HG03442 (cell line): ENCODE data around the gene OTOS.

ENCODE experiments used
- ATAC-seq: cut with Tn5 transposase; IDR thresholded peaks from one replicate; pipeline ENCODE4 v1.9.1; 2021; ENCODE audit warnings: mild to moderate bottlenecking, moderate library complexity; ENCODE audit not compliant: unreplicated experiment

OTOS gene

GRCh38 chr2:240137596-240138253, 2.7 kb downstream of the OTOS start:
- ATAC-seq: no peak

DNA sequence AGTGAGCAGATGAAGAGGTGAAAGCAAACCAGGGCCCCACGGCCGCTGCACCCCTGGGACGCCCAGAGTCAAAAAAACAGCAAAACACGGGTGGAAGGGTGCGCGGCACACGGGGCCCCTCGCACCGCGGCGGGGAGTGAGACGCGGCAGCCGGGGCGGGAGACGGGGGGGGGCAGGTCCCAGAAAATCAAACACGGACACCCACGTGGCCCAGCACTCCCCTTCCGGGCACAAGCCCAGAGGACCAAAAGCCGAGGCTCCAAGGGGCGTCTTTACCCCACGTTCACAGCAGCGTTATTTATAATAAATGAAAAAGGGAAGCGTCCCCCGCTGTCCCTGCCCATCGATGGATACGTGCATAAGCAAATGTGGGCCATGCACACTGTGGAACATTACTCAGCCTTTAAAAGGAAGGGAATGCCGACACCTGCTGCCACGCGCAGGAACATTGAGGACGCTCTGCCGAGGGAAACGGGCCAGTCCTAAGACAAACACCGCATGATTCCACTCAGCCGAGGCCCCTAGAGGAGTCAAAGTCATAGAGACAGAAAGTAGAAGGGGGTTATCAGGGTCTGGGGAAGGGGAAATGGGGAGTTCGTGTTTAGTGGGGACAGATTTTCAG, 3.7 kb downstream of the OTOS start:
- peak; percentile 6 for ATAC-seq

DNA sequence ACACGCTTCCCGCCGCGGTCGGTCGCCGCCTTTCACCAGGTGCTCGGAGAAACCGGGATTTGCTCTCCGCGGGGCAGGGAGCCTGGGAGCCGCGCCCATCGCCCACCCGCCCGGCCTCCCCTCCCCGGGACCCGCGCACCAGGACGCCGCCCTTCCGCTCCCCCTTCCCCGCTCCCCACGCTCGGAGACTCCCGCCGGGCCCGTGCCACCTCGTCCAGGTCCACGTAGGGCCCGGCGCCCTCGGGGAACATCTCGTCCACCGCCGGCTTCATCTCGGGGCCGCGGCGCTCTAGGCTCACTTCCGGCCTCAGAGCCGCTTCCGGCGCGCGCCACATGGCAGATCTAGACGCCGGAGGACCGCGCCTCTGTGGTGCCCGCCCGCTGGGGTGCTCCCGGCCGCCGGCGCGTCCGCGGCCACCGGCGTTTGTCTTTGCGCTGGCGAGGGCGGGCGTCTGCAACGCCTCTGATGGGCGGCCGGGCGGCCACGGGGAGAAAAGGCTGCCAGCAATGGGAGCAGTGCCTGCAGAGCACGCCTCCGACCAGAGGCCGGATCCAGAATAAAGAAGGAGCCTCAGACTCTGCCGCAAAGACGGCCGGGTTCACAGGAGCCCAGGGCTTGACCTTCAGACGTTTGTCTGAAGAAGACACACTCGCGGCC, 4.3 kb downstream of the OTOS start, which contains the start of gene COPS9:
TSS of gene COPS9 (minus strand) at position 293 of the 658 bp plus-strand sequence. CDS start at position 272, 21 bp downstream.
- peak; percentile 82 for ATAC-seq

GRCh38 chr2:240135706-240136012, 4.8 kb downstream of the OTOS start:
- no peak for ATAC-seq

DNA sequence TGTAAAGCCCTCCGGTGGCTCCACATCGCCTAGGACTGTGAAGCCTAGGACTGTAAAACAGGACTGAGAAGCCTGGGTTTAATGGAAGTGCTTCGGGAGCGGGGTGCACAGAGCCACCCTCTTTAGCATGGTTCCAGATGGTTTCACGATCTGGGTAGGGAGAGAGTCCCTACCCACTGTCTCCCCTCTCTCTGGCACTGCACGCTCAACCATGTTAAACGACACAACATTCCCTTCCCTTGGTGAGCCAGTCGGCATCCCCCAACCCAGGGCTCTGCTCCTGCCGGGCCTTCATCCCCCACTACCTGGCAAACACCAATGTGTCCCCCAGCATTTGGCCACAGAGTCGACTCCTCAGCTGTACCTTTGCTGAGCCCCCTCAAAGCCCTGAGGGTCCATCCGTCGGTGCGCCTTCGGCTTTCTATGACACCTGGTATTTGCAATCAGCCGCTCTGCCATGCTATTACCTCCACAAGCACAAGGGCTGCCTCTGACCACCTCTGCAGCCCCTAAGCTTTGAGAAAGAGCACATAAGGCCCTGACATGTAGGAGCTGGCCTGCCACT, 5.4 kb downstream of the OTOS start:
- no peak for ATAC-seq

DNA sequence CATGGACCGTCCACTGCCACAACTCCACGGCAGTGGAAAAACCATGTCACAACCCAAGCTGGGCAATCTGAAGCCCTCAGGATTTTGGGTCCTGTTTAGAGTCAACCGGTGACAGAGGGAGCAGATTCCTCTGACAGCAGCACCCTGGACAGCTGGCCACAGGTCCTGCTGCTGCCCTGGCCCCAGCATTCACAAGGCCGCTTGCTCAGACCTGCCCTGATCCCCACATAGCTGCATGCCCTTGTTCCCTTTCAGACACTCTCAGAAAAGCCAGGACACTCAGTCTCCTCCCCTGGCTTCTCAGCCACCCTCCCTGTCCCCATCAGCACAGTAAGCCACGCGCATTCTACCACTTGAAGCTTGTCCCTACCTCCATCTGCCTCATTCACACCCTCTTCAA, 6.0 kb downstream of the OTOS start:
- ATAC-seq: no peak

- ATAC-seq: no peak
Observed at GRCh38 chr2:240133401-240133800, 7.1 kb downstream of the OTOS start.

- no peak for ATAC-seq
Observed at GRCh38 chr2:240132651-240132980, 7.8 kb downstream of the OTOS start.

- no peak for ATAC-seq
Observed at GRCh38 chr2:240131941-240132650, 8.4 kb downstream of the OTOS start.

GRCh38 chr2:240131296-240131695, 9.2 kb downstream of the OTOS start:
- no peak for ATAC-seq

DNA sequence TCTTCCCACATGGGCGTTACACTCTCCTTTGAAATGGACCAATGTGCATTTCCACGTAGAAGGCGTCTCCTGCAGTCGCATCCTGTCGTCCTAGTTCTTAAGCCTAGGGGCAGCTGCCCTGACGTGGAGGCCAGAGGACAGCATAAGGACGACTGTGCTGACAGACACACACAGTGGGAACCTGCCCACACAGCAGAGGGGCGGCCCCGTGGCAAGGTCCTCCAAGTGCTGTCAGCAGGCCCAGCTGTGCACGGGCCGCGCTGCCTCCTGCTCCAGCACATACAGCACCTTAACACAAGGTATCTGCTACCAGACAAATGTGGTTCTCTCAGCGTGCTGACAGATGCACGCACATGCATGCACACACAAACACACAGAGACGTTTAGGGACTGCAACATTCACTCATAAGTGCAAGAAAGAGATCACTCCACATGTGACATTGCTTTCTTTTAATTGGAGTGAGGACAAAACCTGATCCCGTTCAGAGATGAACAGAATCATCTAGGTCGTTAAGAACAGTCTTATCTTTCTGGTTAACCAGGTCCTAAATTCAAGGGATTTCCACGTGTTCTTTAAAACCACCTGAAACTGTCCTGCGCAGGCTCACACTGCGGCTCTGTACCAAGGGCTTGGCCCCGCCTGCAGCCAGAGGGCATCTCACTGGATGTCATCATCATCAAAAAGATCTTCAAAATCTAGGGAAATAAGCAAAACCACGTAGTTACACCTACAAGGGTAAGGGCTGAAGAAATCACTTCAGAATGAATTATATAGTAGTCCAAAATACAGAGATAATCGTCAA, 9.9 kb downstream of the OTOS start:
- ATAC-seq: no peak

GRCh38 chr2:240129731-240130392, 10.6 kb downstream of the OTOS start:
- ATAC-seq: no peak

GRCh38 chr2:240129311-240129710, 11.1 kb downstream of the OTOS start:
- no peak for ATAC-seq

- no peak for ATAC-seq
Observed at GRCh38 chr2:240128608-240129145, 11.8 kb downstream of the OTOS start.

DNA sequence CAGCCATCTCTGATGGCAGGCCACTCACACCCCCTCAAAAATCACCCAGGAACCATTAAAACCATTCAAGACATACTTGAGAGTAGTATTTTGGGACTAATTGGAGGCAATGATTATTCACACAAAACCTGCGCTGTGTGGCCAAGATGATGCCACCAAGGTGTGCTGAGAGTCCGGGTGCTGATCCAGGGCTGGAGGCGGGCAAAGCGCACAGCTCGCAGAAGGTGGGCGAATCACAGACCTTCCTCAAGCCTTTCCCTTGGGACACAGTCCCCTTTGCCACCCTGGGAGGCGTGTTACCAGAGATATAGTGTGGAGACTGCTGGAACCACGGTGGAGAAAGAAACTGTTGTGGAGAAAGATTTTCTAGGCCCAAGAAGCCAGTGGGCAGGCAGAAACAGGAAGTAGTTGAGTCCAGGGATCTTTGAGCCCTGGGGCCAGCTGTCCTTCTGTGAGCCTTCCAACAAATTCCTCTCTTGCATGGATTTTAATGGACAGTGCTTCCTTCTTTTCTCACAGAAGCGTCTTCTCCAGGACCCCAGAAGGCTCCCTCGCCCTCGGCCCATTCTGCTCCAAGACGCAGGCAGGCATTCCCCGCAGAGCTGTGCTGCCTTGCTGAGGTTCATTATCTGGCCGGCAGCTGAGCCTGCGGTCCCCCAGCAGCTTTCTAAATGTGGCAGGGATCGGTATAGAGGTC, 12.4 kb downstream of the OTOS start:
- no peak for ATAC-seq

GRCh38 chr2:240127191-240127750, 13.2 kb downstream of the OTOS start:
- no peak for ATAC-seq

DNA sequence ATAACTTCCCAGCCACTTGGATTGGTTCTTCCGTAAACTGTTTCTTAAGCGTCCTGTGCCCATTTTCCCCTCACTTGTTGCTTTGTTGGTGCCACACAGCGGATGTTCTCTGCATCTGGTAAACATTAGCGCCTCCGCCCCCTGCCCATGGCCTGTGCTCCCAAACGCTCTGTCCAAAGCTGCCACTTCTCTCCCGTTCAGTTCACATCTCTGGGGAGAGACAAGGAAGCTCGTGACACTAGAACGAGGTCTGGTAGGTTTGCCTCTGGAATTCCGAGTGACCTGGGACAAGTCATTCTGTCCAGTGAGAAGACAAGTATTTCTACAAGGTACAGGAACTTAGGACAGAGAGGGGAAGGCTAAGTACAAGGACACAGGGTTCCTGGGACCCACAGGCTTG, 13.7 kb downstream of the OTOS start:
- ATAC-seq: no peak

GRCh38 chr2:240125742-240126141, 14.7 kb downstream of the OTOS start:
- ATAC-seq: no peak

GRCh38 chr2:240124651-240125030, 15.8 kb downstream of the OTOS start:
- no peak for ATAC-seq
